ENCODE data around the gene ZBTB21.

The ZBTB21 gene

DNA sequence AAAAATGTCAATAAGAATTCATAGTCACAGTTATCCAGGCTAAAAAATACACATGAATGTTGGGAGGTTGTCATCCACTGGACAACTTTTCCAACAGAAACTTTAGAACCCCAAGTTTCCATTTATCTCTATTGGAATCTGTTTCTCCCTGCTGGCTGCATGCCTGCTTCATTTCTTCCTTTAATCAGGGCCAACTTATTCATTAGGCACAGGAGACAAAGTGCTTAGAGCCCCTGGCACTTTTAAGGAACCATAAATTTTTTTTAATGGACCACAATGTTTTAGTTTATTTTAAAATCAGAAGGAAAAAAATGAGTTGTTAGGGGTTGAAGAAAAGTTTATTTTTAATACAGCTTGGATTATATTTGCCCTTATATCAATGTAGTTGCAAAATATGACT is 29.6 kb downstream of the ZBTB21 start:
- no peaks in the 10 kb centered on the region; the same call in 1 of the 2 replicates for H3K27me3 ChIP-seq
- DNase-seq: no peak
- no peaks in the 10 kb centered on the region for H3K9me3 ChIP-seq
- H3K4me3 ChIP-seq (ENCODE audit: low read depth, low read length): no peak overlapping the region
- TF ChIP-seq CTCF (IDR thresholded peaks at IDR 0.05; ENCODE audit: low read depth, low read length): no peak
- no peaks in the 10 kb centered on the region for H3K36me3 ChIP-seq
- no peaks in the 10 kb centered on the region for H3K4me1 ChIP-seq

GRCh38 chr21:41979751-41980369 is 30.3 kb downstream of the ZBTB21 start:
- TF ChIP-seq CTCF (IDR thresholded peaks at IDR 0.05; ENCODE audit: low read depth, low read length): no peak
- no peaks in the 10 kb centered on the region for H3K36me3 ChIP-seq
- no peaks in the 10 kb centered on the region; the same call in 1 of the 2 replicates for H3K27me3 ChIP-seq
- H3K9me3 ChIP-seq: no peaks in the 10 kb centered on the region
- H3K4me1 ChIP-seq: no peaks in the 10 kb centered on the region
- no peak overlapping the region for H3K4me3 ChIP-seq (ENCODE audit: low read depth, low read length)
- no peak for DNase-seq

DNA sequence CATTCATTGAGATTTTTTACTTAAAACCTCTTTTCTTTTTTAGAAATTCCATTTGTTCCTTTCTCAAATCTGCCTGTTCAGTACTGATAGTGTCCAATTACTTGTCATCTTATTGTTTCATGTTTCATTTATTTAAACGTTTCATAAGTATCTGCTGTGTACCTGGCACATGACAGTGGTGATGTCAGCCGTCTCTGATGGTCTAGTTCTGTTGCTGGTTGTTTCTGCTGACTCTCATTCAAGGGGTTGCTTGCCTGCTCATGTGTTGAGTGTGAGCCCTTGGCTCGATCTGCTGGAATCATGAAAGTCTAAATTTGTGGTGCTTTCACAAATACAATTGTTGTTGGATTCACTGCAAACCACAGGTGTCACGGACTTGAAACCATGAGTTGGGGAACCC is 30.8 kb downstream of the ZBTB21 start:
- H3K4me3 ChIP-seq (ENCODE audit: low read depth, low read length): no peak overlapping the region
- no peaks in the 10 kb centered on the region; the same call in 1 of the 2 replicates for H3K27me3 ChIP-seq
- H3K36me3 ChIP-seq: no peaks in the 10 kb centered on the region
- TF ChIP-seq CTCF (IDR thresholded peaks at IDR 0.05; ENCODE audit: low read depth, low read length): no peak
- no peak for DNase-seq
- H3K4me1 ChIP-seq: no peaks in the 10 kb centered on the region
- H3K9me3 ChIP-seq: no peaks in the 10 kb centered on the region

- H3K9me3 ChIP-seq: no peaks in the 10 kb centered on the region
- no peaks in the 10 kb centered on the region for H3K36me3 ChIP-seq
- H3K27me3 ChIP-seq: no peaks in the 10 kb centered on the region; the same call in 1 of the 2 replicates
- no peak for TF ChIP-seq CTCF (IDR thresholded peaks at IDR 0.05; ENCODE audit: low read depth, low read length)
- no peaks in the 10 kb centered on the region for H3K4me1 ChIP-seq
- DNase-seq: no peak
- no peak overlapping the region for H3K4me3 ChIP-seq (ENCODE audit: low read depth, low read length)
Measured at GRCh38 chr21:41977034-41977950, 32.9 kb downstream of the ZBTB21 start.

- TF ChIP-seq CTCF (IDR thresholded peaks at IDR 0.05; ENCODE audit: low read depth, low read length): no peak
Measured at GRCh38 chr21:41976611-41977010, 33.5 kb downstream of the ZBTB21 start.

More at GRCh38 chr21:41976611-41977010, 33.5 kb downstream of the ZBTB21 start:
- H3K4me3 ChIP-seq (ENCODE audit: low read depth, low read length): no peak overlapping the region
- no peaks in the 10 kb centered on the region for H3K9me3 ChIP-seq
- no peaks in the 10 kb centered on the region; the same call in 1 of the 2 replicates for H3K27me3 ChIP-seq
- H3K36me3 ChIP-seq: no peaks in the 10 kb centered on the region
- no peak for DNase-seq
- no peaks in the 10 kb centered on the region for H3K4me1 ChIP-seq

All from BE2C (cell line).